Progenitor cell of endocrine pancreas (in vitro differentiated cells): ENCODE results near the gene DLGAP1. TPM values are rescaled to one million over a fixed set of nuclear protein-coding genes. Genes with fewer than 3 reads are reported as not detected.

Experiments used
- DNase-seq: peaks from one replicate; pipeline ENCODE4 v3.0.0; 2021; ENCODE audit warnings: low spot score; ENCODE audit not compliant: unreplicated experiment
- H3K27ac Mint-ChIP-seq: 2 replicates; pipeline ENCODE4 v1.8.0; 2021; ENCODE audit warnings: mild to moderate bottlenecking, moderate library complexity, mixed read lengths
- H3K27me3 Mint-ChIP-seq: 2 replicates; pipeline ENCODE4 v1.8.0; 2021; ENCODE audit warnings: mixed read lengths
- H3K36me3 Mint-ChIP-seq: 2 replicates; pipeline ENCODE4 v1.8.0; 2022; ENCODE audit warnings: mixed read lengths; ENCODE audit not compliant: insufficient read depth
- H3K4me1 Mint-ChIP-seq: 2 replicates; pipeline ENCODE4 v1.8.0; 2021; ENCODE audit warnings: low read depth, mixed read lengths
- H3K4me3 Mint-ChIP-seq: 2 replicates; pipeline ENCODE4 v1.8.0; 2021; ENCODE audit warnings: low read depth, mild to moderate bottlenecking, moderate library complexity, mixed read lengths
- H3K9me3 Mint-ChIP-seq: 2 replicates; pipeline ENCODE4 v1.8.0; 2021; ENCODE audit warnings: low read depth, mixed read lengths
- CTCF ChIP-seq: fragments of 200-600 bp; sonication (generic); IDR thresholded peaks from one replicate; pipeline ENCODE4 v1.5.0; 2021; ENCODE audit warnings: antibody characterized with exemption, mild to moderate bottlenecking; ENCODE audit not compliant: unreplicated experiment
- total RNA-seq: library from RNA; stranded (reverse); gene quantifications from 2 replicates; pipeline ENCODE4 v1.2.1, GENCODE V29; 2021

Gene DLGAP1
- total RNA-seq, 1 donor from 2014 or later = 16.7 TPM

- DNase-seq = no peak
- Mint-ChIP-seq H3K4me1 (peaks cover 26% of the 10 kb centered on the region), H3K27me3 (peaks cover 31% of the 10 kb centered on the region), H3K4me3 (no peak overlapping the region), H3K36me3 (no peaks in the 10 kb centered on the region), H3K27ac (no peak overlapping the region), H3K9me3 (no peaks in the 10 kb centered on the region)
- TF ChIP-seq CTCF = no peak
Observed at GRCh38 chr18:3775996-3776395, 679.1 kb downstream of the DLGAP1 start.

- DNase-seq = no peak
- TF ChIP-seq CTCF = peak; percentile 39
- Mint-ChIP-seq H3K4me1 (peaks cover 34% of the 10 kb centered on the region), H3K27me3 (peaks cover 23% of the 10 kb centered on the region), H3K36me3 (no peaks in the 10 kb centered on the region), H3K27ac (no peak overlapping the region), H3K9me3 (no peaks in the 10 kb centered on the region), H3K4me3 (no peak overlapping the region)
Observed at GRCh38 chr18:3773303-3773702, 681.8 kb downstream of the DLGAP1 start.

GRCh38 chr18:3771121-3771971, 683.8 kb downstream of the DLGAP1 start:
- peak; percentile 93 for DNase-seq
- peaks cover 7% of the 10 kb centered on the region for H3K9me3 Mint-ChIP-seq
- H3K27ac Mint-ChIP-seq = peak overlapping the region; percentile 92
- peaks cover 6% of the 10 kb centered on the region for H3K36me3 Mint-ChIP-seq
- H3K27me3 Mint-ChIP-seq = peaks cover 18% of the 10 kb centered on the region
- TF ChIP-seq CTCF = peak; percentile 95
- H3K4me1 Mint-ChIP-seq = peaks cover 34% of the 10 kb centered on the region
- H3K4me3 Mint-ChIP-seq = peak overlapping the region; percentile 81

- peaks cover 10% of the 10 kb centered on the region for H3K9me3 Mint-ChIP-seq
- no peak for DNase-seq
- H3K27me3 Mint-ChIP-seq = no peaks in the 10 kb centered on the region
- H3K27ac Mint-ChIP-seq = no peak overlapping the region
- peaks cover 6% of the 10 kb centered on the region for H3K36me3 Mint-ChIP-seq
- no peak overlapping the region for H3K4me3 Mint-ChIP-seq
- H3K4me1 Mint-ChIP-seq = peaks cover 1% of the 10 kb centered on the region
- no peak for TF ChIP-seq CTCF
Observed at GRCh38 chr18:3761266-3761665, 693.8 kb downstream of the DLGAP1 start.

GRCh38 chr18:3760741-3761140, 694.4 kb downstream of the DLGAP1 start:
- TF ChIP-seq CTCF = no peak
- Mint-ChIP-seq H3K4me3 (no peak overlapping the region), H3K27me3 (no peaks in the 10 kb centered on the region), H3K36me3 (peaks cover 5% of the 10 kb centered on the region), H3K27ac (no peak overlapping the region), H3K4me1 (peaks cover 1% of the 10 kb centered on the region), H3K9me3 (peaks cover 4% of the 10 kb centered on the region)
- DNase-seq = no peak
